GM12874 (cell line): Measurements from ENCODE around the gene PAN2.

ENCODE experiments used
- CTCF ChIP-seq: IDR thresholded peaks from 2 replicates; pipeline ENCODE4 v1.5.1; 2011; ENCODE audit warnings: low read depth, mild to moderate bottlenecking, control low read depth, low read length, moderate library complexity; ENCODE audit not compliant: insufficient read depth

Gene PAN2

GRCh38 chr12:56307221-56307965 is 26.4 kb downstream of the PAN2 start:
- TF ChIP-seq CTCF: no peak

GRCh38 chr12:56304872-56305590 is 28.8 kb downstream of the PAN2 start:
- no peak for TF ChIP-seq CTCF

- TF ChIP-seq CTCF: no peak
Measured at GRCh38 chr12:56304276-56304675, 29.5 kb downstream of the PAN2 start.

- no peak for TF ChIP-seq CTCF
Measured at GRCh38 chr12:56300644-56301464, 32.9 kb downstream of the PAN2 start.

GRCh38 chr12:56299853-56300643 is 33.8 kb downstream of the PAN2 start, which contains the start of gene CS:
CS (minus strand) TSS chr12:56300330; CDS start chr12:56300201, 129 bp downstream.
- no peak for TF ChIP-seq CTCF

GRCh38 chr12:56299308-56299852 is 34.4 kb downstream of the PAN2 start:
- no peak for TF ChIP-seq CTCF
